GM18511 (cell line): ENCODE data around the gene SGK1.
"Not testable (repeated sequence)": the region's sequence is repeated elsewhere in the genome, so short reads cannot be mapped to it uniquely, and the experiment has no call there.

Experiments
- ATAC-seq: cut with Tn5 transposase; IDR thresholded peaks from one replicate; pipeline ENCODE4 v1.9.1; 2021; ENCODE audit warnings: mild to moderate bottlenecking, moderate library complexity; ENCODE audit not compliant: unreplicated experiment

The SGK1 gene

GRCh38 chr6:134256862-134257261 is 61.0 kb downstream of the SGK1 start:
- no peak for ATAC-seq

- ATAC-seq = not testable (repeated sequence)
Observed at GRCh38 chr6:134255280-134255679, 62.6 kb downstream of the SGK1 start.

- no peak for ATAC-seq
Observed at GRCh38 chr6:134254118-134254517, 63.8 kb downstream of the SGK1 start.

GRCh38 chr6:134253681-134254080 is 64.2 kb downstream of the SGK1 start:
- no peak for ATAC-seq

- ATAC-seq = no peak
Observed at GRCh38 chr6:134251320-134251719, 66.6 kb downstream of the SGK1 start.

GRCh38 chr6:134250776-134251175 is 67.1 kb downstream of the SGK1 start:
- ATAC-seq = no peak

GRCh38 chr6:134249759-134250602 is 67.9 kb downstream of the SGK1 start:
- ATAC-seq = no peak

GRCh38 chr6:134249239-134249758 is 68.6 kb downstream of the SGK1 start:
- ATAC-seq = no peak

GRCh38 chr6:134247844-134248580 is 69.9 kb downstream of the SGK1 start:
- no peak for ATAC-seq

- ATAC-seq = peak; percentile 94
Observed at GRCh38 chr6:134247231-134247833, 70.6 kb downstream of the SGK1 start.

GRCh38 chr6:134245706-134246105 is 72.2 kb downstream of the SGK1 start:
- ATAC-seq = no peak

- no peak for ATAC-seq
Observed at GRCh38 chr6:134245041-134245440, 72.9 kb downstream of the SGK1 start.

- no peak for ATAC-seq
Observed at GRCh38 chr6:134240665-134241431, 77.1 kb downstream of the SGK1 start.

GRCh38 chr6:134238960-134239795 is 78.7 kb downstream of the SGK1 start:
- no peak for ATAC-seq

- ATAC-seq = no peak
Observed at GRCh38 chr6:134238006-134238405, 79.9 kb downstream of the SGK1 start.

- ATAC-seq = peak; percentile 94
Observed at GRCh38 chr6:134235937-134236751, 81.8 kb downstream of the SGK1 start.

GRCh38 chr6:134235334-134235733 is 82.6 kb downstream of the SGK1 start:
- ATAC-seq = not testable (repeated sequence)

GRCh38 chr6:134233180-134233955 is 84.5 kb downstream of the SGK1 start:
- no peak for ATAC-seq
